ENCODE data around the gene FTO.

Gene FTO

GRCh38 chr16:53736297-53736696 is 32.3 kb downstream of the FTO start:
- H3K9me3 ChIP-seq (ENCODE audit: low read length), result no peaks in the 10 kb centered on the region
- H3K9ac ChIP-seq (ENCODE audit: low read length), result no peak overlapping the region
- peaks cover 7% of the 10 kb centered on the region for H3K4me1 ChIP-seq (ENCODE audit: insufficient read depth, low read length)
- no peak overlapping the region for H3K27ac ChIP-seq (ENCODE audit: low read depth, low read length)
- H3K36me3 ChIP-seq (ENCODE audit: insufficient read depth, low read length), result no peaks in the 10 kb centered on the region
- no peak overlapping the region for H3K4me3 ChIP-seq (ENCODE audit: low read depth in 1 of 2, low read length in 2 of 2)
- H3K27me3 ChIP-seq (ENCODE audit: control insufficient read depth in 1 of 2, insufficient read depth in 2 of 2, low read length in 2 of 2), result no peaks in the 10 kb centered on the region

GRCh38 chr16:53737552-53737951 is 33.6 kb downstream of the FTO start:
- Histone ChIP-seq H3K4me1 (ENCODE audit: insufficient read depth, low read length) (peaks cover 3% of the 10 kb centered on the region), H3K9me3 (ENCODE audit: low read length) (no peaks in the 10 kb centered on the region), H3K9ac (ENCODE audit: low read length) (no peak overlapping the region), H3K36me3 (ENCODE audit: insufficient read depth, low read length) (no peaks in the 10 kb centered on the region), H3K27ac (ENCODE audit: low read depth, low read length) (no peak overlapping the region), H3K27me3 (ENCODE audit: control insufficient read depth in 1 of 2, insufficient read depth in 2 of 2, low read length in 2 of 2) (no peaks in the 10 kb centered on the region), H3K4me3 (ENCODE audit: low read depth in 1 of 2, low read length in 2 of 2) (no peak overlapping the region)

GRCh38 chr16:53740476-53740875 is 36.5 kb downstream of the FTO start:
- no peaks in the 10 kb centered on the region for H3K36me3 ChIP-seq (ENCODE audit: insufficient read depth, low read length)
- H3K4me3 ChIP-seq (ENCODE audit: low read depth in 1 of 2, low read length in 2 of 2), result no peak overlapping the region
- H3K27me3 ChIP-seq (ENCODE audit: control insufficient read depth in 1 of 2, insufficient read depth in 2 of 2, low read length in 2 of 2), result no peaks in the 10 kb centered on the region
- H3K9ac ChIP-seq (ENCODE audit: low read length), result no peak overlapping the region
- H3K27ac ChIP-seq (ENCODE audit: low read depth, low read length), result no peak overlapping the region
- H3K4me1 ChIP-seq (ENCODE audit: insufficient read depth, low read length), result peaks cover 16% of the 10 kb centered on the region
- no peaks in the 10 kb centered on the region for H3K9me3 ChIP-seq (ENCODE audit: low read length)

- no peak overlapping the region for H3K27ac ChIP-seq (ENCODE audit: low read depth, low read length)
- H3K4me1 ChIP-seq (ENCODE audit: insufficient read depth, low read length), result peaks cover 21% of the 10 kb centered on the region
- no peak overlapping the region for H3K4me3 ChIP-seq (ENCODE audit: low read depth in 1 of 2, low read length in 2 of 2)
- no peak overlapping the region for H3K9ac ChIP-seq (ENCODE audit: low read length)
- no peaks in the 10 kb centered on the region for H3K9me3 ChIP-seq (ENCODE audit: low read length)
- H3K36me3 ChIP-seq (ENCODE audit: insufficient read depth, low read length), result no peaks in the 10 kb centered on the region
- H3K27me3 ChIP-seq (ENCODE audit: control insufficient read depth in 1 of 2, insufficient read depth in 2 of 2, low read length in 2 of 2), result no peaks in the 10 kb centered on the region
Observed at GRCh38 chr16:53740933-53741531, 37.1 kb downstream of the FTO start.

GRCh38 chr16:53741546-53741945 is 37.6 kb downstream of the FTO start:
- Histone ChIP-seq H3K36me3 (ENCODE audit: insufficient read depth, low read length) (no peaks in the 10 kb centered on the region), H3K27ac (ENCODE audit: low read depth, low read length) (no peak overlapping the region), H3K27me3 (ENCODE audit: control insufficient read depth in 1 of 2, insufficient read depth in 2 of 2, low read length in 2 of 2) (no peaks in the 10 kb centered on the region), H3K4me1 (ENCODE audit: insufficient read depth, low read length) (peaks cover 21% of the 10 kb centered on the region), H3K9ac (ENCODE audit: low read length) (no peak overlapping the region), H3K9me3 (ENCODE audit: low read length) (no peaks in the 10 kb centered on the region), H3K4me3 (ENCODE audit: low read depth in 1 of 2, low read length in 2 of 2) (no peak overlapping the region)

GRCh38 chr16:53743149-53743566 is 39.2 kb downstream of the FTO start:
- H3K9ac ChIP-seq (ENCODE audit: low read length), result no peak overlapping the region
- H3K27me3 ChIP-seq (ENCODE audit: control insufficient read depth in 1 of 2, insufficient read depth in 2 of 2, low read length in 2 of 2), result no peaks in the 10 kb centered on the region
- no peak overlapping the region for H3K4me3 ChIP-seq (ENCODE audit: low read depth in 1 of 2, low read length in 2 of 2)
- no peaks in the 10 kb centered on the region for H3K9me3 ChIP-seq (ENCODE audit: low read length)
- H3K36me3 ChIP-seq (ENCODE audit: insufficient read depth, low read length), result no peaks in the 10 kb centered on the region
- H3K27ac ChIP-seq (ENCODE audit: low read depth, low read length), result no peak overlapping the region
- H3K4me1 ChIP-seq (ENCODE audit: insufficient read depth, low read length), result peaks cover 21% of the 10 kb centered on the region

- no peaks in the 10 kb centered on the region for H3K9me3 ChIP-seq (ENCODE audit: low read length)
- H3K4me3 ChIP-seq (ENCODE audit: low read depth in 1 of 2, low read length in 2 of 2), result no peak overlapping the region
- peaks cover 21% of the 10 kb centered on the region for H3K4me1 ChIP-seq (ENCODE audit: insufficient read depth, low read length)
- H3K27ac ChIP-seq (ENCODE audit: low read depth, low read length), result no peak overlapping the region
- no peaks in the 10 kb centered on the region for H3K36me3 ChIP-seq (ENCODE audit: insufficient read depth, low read length)
- no peak overlapping the region for H3K9ac ChIP-seq (ENCODE audit: low read length)
- no peaks in the 10 kb centered on the region for H3K27me3 ChIP-seq (ENCODE audit: control insufficient read depth in 1 of 2, insufficient read depth in 2 of 2, low read length in 2 of 2)
Observed at GRCh38 chr16:53744449-53744848, 40.5 kb downstream of the FTO start.

- Histone ChIP-seq H3K27ac (ENCODE audit: low read depth, low read length) (no peak overlapping the region), H3K36me3 (ENCODE audit: insufficient read depth, low read length) (no peaks in the 10 kb centered on the region), H3K27me3 (ENCODE audit: control insufficient read depth in 1 of 2, insufficient read depth in 2 of 2, low read length in 2 of 2) (no peaks in the 10 kb centered on the region)
Observed at GRCh38 chr16:53745086-53745485, 41.1 kb downstream of the FTO start.

GRCh38 chr16:53745753-53746266 is 41.9 kb downstream of the FTO start:
- Histone ChIP-seq H3K36me3 (ENCODE audit: insufficient read depth, low read length) (no peaks in the 10 kb centered on the region), H3K9me3 (ENCODE audit: low read length) (no peaks in the 10 kb centered on the region), H3K27ac (ENCODE audit: low read depth, low read length) (no peak overlapping the region), H3K4me1 (ENCODE audit: insufficient read depth, low read length) (peaks cover 21% of the 10 kb centered on the region), H3K27me3 (ENCODE audit: control insufficient read depth in 1 of 2, insufficient read depth in 2 of 2, low read length in 2 of 2) (no peaks in the 10 kb centered on the region), H3K4me3 (ENCODE audit: low read depth in 1 of 2, low read length in 2 of 2) (no peak overlapping the region), H3K9ac (ENCODE audit: low read length) (no peak overlapping the region)

More at GRCh38 chr16:53745086-53745485, 41.1 kb downstream of the FTO start:
- Histone ChIP-seq H3K4me3 (ENCODE audit: low read depth in 1 of 2, low read length in 2 of 2) (no peak overlapping the region), H3K4me1 (ENCODE audit: insufficient read depth, low read length) (peaks cover 21% of the 10 kb centered on the region), H3K9me3 (ENCODE audit: low read length) (no peaks in the 10 kb centered on the region), H3K9ac (ENCODE audit: low read length) (no peak overlapping the region)

GRCh38 chr16:53752560-53752959 is 48.6 kb downstream of the FTO start:
- H3K9ac ChIP-seq (ENCODE audit: low read length), result no peak overlapping the region
- no peak overlapping the region for H3K27ac ChIP-seq (ENCODE audit: low read depth, low read length)
- peaks cover 39% of the 10 kb centered on the region for H3K4me1 ChIP-seq (ENCODE audit: insufficient read depth, low read length)
- no peaks in the 10 kb centered on the region for H3K9me3 ChIP-seq (ENCODE audit: low read length)
- no peaks in the 10 kb centered on the region for H3K36me3 ChIP-seq (ENCODE audit: insufficient read depth, low read length)
- no peaks in the 10 kb centered on the region for H3K27me3 ChIP-seq (ENCODE audit: control insufficient read depth in 1 of 2, insufficient read depth in 2 of 2, low read length in 2 of 2)
- no peak overlapping the region for H3K4me3 ChIP-seq (ENCODE audit: low read depth in 1 of 2, low read length in 2 of 2)

GRCh38 chr16:53753431-53753830 is 49.5 kb downstream of the FTO start:
- Histone ChIP-seq H3K9me3 (ENCODE audit: low read length) (no peaks in the 10 kb centered on the region), H3K36me3 (ENCODE audit: insufficient read depth, low read length) (no peaks in the 10 kb centered on the region), H3K4me1 (ENCODE audit: insufficient read depth, low read length) (peaks cover 39% of the 10 kb centered on the region), H3K27ac (ENCODE audit: low read depth, low read length) (no peak overlapping the region), H3K9ac (ENCODE audit: low read length) (no peak overlapping the region), H3K27me3 (ENCODE audit: control insufficient read depth in 1 of 2, insufficient read depth in 2 of 2, low read length in 2 of 2) (no peaks in the 10 kb centered on the region), H3K4me3 (ENCODE audit: low read depth in 1 of 2, low read length in 2 of 2) (no peak overlapping the region)
